GM18508 (cell line): ENCODE results near the gene MRPL34.
A peak's percentile ranks its signal among the peaks of the same experiment; 100 is the strongest.

ENCODE experiments used
- ATAC-seq: cut with Tn5 transposase; IDR thresholded peaks from one replicate; pipeline ENCODE4 v1.9.1; 2021; ENCODE audit warnings: moderate number of reproducible peaks; ENCODE audit not compliant: insufficient read depth, unreplicated experiment

Gene MRPL34

GRCh38 chr19:17307876-17308377 lies 2.3 kb downstream of the MRPL34 start:
- ATAC-seq: no peak

DNA sequence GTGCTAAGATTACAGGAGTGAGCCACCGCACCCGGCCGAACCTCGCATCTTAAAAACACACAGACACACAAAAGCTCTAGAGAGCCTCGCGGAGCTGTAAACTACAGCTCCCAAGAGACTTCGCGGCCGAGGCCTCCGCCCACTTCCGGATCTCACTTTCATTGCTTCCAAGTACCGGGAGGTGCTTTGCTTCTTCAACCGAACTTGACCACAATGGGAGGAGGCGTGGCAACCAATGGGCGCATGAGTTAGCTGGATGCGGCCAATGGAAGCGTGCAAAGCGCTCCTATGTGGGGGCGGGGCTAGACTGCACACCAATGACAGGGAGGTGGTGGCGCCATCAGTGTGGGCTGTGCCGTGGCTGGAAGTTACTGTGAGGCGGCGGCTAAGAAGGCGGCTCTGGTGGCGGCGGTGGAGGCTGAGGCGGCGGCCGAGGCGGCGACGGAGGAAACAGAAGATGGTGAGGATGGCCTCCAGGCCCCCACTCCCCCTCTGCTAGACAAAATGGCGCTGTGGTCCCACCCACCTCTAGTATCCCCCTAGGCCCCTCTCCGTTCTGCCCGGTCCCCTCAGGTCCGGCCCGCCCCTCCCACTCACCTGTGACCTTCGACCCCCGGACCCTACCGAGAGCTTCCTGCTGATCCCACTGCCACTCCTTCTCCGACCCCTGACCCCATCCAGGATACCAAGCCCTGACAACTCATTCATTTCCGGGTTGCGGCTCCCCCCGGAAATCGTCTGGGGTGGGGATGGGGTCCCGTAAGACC lies 3.7 kb downstream of the MRPL34 start, which contains the start of gene DDA1:
Gene DDA1, plus strand, starts transcription at position 366 of the 767 bp plus-strand sequence. Its CDS starts 92 bp downstream, at position 458.
- peak; percentile 31 for ATAC-seq

DNA sequence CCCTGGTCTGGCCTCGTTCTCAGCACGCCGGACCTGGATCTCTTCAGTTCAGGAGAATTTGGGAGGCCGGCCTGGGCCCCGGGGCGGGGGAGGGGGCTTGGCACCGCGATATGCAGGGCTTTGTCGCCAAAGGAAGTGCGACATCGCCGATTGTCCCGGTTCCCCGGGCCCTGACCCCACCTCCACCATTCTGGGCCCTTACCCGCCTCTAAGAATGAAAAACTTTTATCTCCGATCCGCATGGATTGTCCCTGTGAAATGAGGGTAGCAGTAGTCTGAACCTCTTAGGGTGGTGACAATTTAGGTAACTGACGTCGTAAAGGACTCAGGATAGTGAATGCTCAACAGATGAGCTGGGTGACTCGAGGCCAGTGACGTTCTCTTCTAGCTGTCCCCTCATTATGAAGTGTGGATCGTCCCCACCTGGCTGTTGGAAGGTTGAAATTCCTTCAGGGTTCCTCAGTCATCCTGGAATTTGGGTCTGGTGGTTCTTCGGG lies 4.3 kb downstream of the MRPL34 start:
- no peak for ATAC-seq

DNA sequence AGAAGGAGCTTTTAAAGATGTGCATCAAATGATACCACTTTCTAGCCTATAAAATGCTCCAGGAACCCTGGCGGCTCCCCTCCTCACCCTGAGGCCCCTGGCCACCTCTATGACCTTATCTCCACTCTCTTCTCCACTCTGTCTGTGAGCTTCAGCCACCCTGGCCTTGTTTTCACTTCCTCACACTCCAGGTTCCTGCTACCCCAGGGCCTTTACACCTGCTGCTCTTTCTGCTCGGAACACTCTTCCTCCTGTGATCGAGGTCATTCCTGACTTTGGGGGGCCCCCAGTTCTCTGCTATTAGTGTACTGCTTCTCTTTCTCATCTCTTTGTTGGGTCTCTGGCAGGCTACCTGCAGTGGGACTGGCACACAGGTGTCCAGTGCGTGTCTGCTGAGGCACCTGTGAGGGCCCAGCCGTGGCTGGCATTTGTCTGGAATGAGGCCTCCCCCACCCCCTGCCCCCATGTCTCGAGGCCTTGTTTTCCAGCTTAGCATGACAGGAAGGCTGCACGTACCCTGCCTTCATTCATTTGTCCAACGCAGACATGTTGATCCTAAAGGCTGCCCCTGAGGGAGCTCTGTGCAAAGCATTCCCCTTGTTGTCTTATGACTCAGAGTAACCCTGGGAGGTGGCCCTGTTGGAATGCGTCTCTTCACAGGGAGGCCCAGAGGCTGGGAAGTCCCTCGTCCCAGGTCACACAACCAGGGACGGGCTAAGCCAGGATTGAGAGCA lies 6.0 kb downstream of the MRPL34 start:
- no peak for ATAC-seq

DNA sequence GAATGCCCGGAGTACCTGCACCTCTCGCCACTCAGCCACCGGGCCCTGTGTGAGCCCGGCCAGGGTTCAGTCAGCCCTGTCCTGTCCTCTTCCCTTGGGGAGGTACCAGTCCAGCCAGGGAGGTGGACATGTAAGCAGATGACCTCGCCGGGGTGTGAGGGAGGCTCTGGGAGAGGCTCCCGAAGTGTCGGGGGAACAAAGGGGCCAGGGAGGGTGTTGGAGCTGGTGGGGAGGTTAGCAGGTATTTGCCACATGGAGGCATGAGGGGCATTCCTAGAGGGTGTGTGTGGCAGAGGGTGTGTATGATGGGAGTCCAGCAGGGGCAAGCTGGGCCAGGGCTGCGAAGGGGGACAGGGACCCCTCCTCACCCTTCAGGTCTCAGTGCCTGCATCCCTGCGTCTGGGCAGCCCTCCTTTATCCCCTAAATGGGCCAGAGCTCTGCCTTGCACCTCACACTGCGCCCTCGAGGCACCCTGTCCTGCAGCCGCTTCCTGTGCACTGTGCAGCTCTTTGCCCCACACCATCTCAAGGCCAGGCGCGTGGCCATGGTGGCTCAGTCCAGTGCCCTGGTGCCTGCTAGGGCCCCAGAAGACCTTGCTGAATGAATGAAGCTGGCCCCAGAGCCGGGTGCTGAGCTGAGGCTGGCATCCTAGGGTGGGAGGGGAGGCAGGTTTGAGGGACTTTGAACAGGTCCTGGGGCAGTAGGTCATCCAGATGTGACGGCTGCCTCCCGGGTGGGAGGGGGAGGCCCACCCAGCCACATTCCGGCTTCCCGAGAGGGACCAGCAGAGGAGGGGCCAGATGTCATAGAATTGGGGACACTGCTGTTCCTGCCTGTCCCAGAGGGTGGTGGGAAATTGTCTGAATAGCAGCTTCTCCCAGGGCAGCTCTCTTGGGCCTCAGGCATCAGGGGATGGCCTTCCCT lies 6.8 kb downstream of the MRPL34 start:
- ATAC-seq: no peak

DNA sequence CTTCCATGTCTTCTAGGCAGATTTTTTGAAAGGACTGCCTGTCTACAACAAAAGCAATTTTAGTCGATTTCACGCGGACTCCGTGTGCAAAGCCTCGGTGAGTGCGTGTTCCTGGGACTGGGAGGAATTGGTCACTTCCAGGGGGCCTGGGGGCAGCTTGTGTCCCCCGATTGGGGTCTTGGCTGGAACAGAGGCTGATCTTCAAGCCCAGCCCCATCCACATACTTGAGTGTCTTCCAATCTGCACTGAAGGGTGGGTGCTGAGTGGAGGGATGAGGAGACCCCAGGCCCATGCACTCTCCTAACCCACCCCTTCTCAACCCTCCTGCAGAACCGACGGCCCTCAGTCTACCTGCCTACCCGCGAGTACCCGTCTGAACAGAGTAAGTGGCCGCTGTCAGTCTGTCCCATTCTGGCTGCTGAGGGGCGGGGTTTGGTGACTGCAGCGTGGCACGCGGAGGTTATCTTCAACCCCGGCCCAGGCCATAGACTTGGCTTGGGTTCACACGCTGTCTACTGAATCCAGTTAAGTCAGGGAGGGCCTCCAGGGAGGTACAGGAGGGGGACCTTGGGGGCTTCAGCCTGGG lies 8.4 kb downstream of the MRPL34 start:
- ATAC-seq: no peak

GRCh38 chr19:17318966-17319365 lies 13.3 kb downstream of the MRPL34 start:
- ATAC-seq: no peak

- no peak for ATAC-seq
These were observed 14.0 kb downstream of the MRPL34 start for GRCh38 chr19:17319473-17320238.

- no peak for ATAC-seq
These were observed 14.8 kb downstream of the MRPL34 start for GRCh38 chr19:17320435-17320834.

GRCh38 chr19:17321655-17322489 lies 16.2 kb downstream of the MRPL34 start:
- ATAC-seq: no peak

DNA sequence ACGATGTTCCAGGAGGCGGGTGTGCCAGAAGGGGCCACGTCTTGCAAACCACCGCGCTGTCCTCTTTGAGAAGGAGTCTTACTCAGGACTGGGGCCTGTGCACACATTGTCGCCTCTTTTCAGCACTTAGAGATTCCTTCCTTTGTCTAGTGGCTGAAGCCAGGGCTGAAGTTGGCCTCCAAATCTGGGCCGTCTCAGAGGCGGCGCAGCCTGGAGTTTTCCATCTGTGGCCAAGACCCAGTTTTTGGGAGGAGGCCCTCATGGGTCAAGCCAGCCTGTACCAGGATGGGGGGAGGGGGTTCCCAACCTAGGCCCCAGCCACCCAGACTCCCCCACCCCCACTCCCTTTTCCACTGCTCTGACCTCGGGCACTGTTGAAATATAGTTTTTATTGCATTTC lies 17.2 kb downstream of the MRPL34 start:
- no peak for ATAC-seq

DNA sequence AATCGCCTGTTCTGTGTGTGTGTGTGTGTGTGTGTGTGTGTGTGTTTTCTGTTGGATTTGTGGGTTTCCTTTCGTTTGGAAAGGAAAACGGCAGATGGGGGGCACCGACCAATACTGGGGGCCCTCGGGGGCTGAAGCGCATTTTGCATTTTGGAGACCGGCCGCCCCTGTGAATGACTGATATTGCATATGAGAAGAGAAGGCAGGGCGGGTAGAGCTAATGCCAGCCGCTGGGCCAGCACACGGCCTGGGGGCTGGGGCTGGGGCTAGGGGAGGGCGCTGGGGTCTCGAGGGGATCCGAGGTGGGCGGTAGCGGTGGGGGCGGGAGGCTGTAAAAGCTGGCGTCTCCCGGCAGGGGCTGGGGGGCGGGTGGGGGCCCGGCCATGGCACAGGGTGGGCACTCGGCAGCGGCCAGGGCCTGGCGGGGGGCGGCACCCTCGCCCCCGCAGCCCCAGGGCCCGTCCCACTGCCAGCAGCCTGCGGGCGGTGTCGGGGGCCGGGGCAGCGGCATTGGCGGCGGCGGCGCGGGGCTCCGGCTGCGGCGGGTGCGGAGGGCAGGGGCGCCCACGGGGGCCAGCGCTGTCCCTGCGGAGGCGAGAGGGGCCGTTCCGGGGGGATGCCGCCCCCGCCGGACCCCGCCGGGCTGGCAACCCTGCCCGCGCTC lies 17.8 kb downstream of the MRPL34 start:
- ATAC-seq: no peak

GRCh38 chr19:17323964-17324332 lies 18.3 kb downstream of the MRPL34 start:
- no peak for ATAC-seq

DNA sequence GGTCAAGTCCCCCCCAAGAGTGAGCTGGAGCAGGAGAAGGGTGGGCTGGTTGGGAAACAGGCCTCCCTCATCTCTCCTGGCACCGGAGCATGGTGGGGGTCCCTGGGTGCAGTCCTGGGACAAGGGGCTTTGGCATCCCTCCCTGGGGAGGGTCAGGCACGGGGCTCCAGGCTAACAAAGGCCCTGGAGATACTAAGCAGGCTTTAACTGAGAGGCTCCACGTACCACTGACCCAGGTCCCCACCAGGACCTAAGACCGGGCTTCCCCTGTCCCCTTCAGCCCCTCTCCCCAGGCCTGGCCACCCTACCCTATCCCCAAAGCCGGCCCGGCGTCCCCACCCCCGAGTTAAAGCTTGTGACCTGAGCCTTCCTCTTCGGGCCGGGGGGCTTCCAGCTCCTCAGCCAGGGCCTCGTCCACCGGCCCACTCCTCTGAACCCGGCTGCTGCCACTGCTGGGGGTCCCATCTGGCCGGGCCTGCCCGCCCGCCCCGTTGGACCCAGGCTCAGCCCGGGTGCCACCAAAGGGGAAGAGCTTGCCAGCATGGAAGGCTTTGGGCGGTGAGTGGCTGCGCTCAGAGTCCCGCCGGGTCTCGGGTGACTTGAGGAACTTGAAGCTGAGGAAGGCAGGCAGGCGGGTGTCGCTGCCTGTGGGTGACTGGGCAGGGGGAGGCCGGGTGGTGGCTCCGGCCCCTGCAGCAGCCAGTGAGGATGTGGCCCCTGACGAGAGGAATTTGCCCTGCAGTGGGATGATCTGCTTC lies 18.9 kb downstream of the MRPL34 start:
- ATAC-seq: no peak

DNA sequence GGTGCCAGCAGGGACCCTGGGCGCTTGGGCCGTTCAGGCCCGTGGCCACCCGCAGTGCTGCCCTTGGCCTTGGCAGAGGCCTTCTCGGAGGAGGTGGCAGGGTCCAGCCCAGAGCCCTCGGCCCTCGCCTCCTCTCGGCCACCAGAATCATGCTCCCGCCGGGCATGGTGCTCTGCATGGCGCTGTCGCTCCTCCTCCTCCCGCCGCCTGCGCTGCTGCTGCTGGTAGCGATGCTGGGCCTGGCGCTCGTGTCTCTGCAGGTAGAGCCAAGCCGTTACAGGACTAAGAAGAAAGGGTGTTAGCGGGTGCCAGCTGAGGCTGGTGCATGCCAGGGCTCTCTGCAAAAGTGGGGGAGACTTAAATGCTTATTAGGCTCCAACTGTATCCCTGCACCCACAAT lies 19.5 kb downstream of the MRPL34 start:
- ATAC-seq: no peak

DNA sequence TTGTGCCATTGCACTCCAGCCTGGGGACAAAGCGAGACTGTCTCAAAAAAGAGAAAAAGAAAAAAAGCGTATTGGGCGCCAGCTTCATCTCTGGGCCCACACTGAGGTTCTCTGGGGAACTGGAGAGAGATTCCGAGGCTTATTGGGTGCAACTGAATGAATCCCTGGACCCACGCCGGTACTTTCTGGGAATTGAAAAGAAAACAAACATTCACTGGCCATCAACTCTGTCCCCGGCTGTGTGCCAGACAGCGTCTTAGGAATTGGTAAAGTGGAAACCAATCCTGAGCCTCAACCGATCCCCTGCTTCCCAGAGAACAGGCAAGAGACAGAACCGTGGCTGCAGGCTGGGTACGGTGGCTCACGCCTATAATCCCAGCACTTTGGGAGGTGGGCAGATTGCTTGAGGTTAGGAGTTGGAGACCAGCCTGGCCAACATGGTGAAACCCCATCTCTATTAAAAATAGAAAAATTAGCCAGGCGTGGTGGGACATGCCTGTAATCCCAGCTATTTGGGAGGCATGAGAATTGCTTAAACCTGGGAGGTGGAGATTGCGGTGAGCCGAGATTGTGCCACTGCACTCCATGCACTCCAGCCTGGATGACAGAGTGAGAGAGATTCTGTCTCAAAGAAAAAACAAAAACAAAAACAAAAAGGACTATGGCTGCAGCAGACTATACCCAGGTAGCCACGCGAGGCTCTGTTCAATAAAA lies 20.4 kb downstream of the MRPL34 start:
- no peak for ATAC-seq

- no peak for ATAC-seq
These were observed 20.9 kb downstream of the MRPL34 start for GRCh38 chr19:17326595-17326966.
